GM21360 (cell line): ENCODE data around the gene AKT3.
"Not testable (repeated sequence)": the region's sequence is repeated elsewhere in the genome, so short reads cannot be mapped to it uniquely, and the experiment has no call there.

Experiments used
- ATAC-seq: cut with Tn5 transposase; IDR thresholded peaks from one replicate; pipeline ENCODE4 v1.9.1; 2021; ENCODE audit warnings: mild to moderate bottlenecking, moderate library complexity; ENCODE audit not compliant: unreplicated experiment

The AKT3 gene

GRCh38 chr1:243710467-243710866 lies 139.6 kb downstream of the AKT3 start:
- no peak for ATAC-seq

GRCh38 chr1:243708210-243708609 lies 141.8 kb downstream of the AKT3 start:
- no peak for ATAC-seq

GRCh38 chr1:243706563-243706962 lies 143.5 kb downstream of the AKT3 start:
- ATAC-seq, result no peak

DNA sequence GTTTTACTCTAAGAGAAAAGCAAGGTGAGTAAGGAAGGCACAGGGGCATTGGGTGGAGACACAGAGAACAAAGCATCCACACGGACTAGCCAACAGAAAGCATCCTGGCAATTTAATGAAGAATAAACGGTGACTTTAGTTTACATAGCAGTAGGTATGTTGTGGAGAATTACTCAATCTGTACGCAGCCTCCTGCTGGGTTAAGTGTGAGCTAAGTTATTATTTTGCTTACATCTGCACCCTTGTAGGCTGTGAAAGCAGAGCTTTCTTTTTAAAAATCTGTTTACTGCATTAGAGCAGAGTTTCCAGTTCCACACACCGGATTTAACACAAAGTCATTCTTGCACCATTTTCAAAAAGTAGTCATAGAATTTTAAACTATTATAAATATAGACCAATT lies 144.5 kb downstream of the AKT3 start:
- ATAC-seq, result no peak

DNA sequence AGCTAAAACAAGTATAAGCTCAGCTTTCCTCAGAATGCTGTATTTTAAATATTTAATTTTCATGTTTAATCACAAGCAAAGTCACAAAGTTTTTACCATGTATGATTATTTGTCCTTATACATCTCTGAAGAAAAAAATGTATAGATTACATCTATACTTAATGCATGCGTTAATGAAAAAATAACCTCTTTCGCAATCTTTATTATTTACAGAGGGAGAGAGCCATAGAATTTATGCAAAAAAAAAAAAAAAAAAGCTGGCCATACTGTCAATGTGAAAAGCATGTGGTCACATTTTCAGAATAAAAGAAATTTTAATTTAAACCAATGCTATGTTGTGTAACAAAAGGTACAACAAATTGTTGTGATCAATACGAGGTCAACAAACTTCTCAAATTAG lies 148.2 kb downstream of the AKT3 start:
- no peak for ATAC-seq

GRCh38 chr1:243693800-243694199 lies 156.2 kb downstream of the AKT3 start:
- no peak for ATAC-seq

GRCh38 chr1:243686159-243686558 lies 163.9 kb downstream of the AKT3 start:
- ATAC-seq, result no peak

DNA sequence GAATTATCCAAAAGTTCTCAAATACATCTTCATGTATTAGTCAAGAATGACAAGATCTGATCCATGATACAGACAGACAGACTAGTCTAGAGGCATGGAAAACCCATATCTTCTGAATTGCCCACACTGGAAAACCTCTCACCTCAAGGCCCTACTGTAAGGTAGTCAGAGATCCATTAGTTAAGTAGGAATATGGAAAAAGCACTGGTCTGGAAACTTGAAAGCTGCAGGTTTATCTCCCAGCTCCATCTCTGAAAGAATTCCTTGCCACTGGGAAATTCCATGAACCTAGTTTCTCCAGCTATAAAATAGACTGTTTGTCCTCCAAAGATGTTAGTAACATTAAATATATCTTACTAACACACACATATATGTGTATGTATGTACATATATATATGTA lies 169.2 kb downstream of the AKT3 start:
- ATAC-seq, result no peak

GRCh38 chr1:243672539-243673074 lies 177.4 kb downstream of the AKT3 start:
- no peak for ATAC-seq

- ATAC-seq, result no peak
These were observed 182.5 kb downstream of the AKT3 start for GRCh38 chr1:243667591-243667990.

- no peak for ATAC-seq
These were observed 182.9 kb downstream of the AKT3 start for GRCh38 chr1:243667133-243667532.

DNA sequence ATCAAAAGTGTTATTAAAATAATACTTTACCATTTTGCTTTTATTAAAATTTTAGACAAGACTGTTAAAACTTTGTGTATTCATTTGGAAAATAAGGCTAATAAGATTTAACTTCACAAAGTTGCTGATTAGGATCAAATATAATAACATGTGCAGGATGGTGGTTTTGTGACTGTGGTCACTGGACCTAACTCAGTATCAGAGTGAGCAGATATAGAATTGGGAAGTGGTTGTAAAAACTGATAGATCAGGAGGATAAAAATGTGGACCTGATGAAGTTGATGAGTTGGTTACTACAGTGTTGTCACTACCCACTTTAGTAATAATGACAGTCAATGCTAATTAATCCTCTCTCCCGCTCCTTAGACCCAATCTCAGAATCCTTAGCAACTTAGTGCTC lies 186.4 kb downstream of the AKT3 start:
- no peak for ATAC-seq

DNA sequence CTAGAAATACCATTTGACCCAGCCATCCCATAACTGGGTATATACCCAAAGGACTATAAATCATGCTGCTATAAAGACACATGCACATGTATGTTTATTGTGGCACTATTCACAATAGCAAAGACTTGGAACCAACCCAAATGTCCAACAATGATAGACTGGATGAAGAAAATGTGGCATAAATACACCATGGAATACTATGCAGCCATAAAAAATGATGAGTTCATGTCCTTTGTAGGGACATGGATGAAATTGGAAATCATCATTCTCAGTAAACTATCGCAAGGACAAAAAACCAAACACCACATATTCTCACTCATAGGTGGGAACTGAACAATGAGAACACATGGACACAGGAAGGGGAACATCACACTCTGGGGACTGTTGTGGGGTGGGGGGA lies 187.9 kb downstream of the AKT3 start:
- not testable (repeated sequence) for ATAC-seq

DNA sequence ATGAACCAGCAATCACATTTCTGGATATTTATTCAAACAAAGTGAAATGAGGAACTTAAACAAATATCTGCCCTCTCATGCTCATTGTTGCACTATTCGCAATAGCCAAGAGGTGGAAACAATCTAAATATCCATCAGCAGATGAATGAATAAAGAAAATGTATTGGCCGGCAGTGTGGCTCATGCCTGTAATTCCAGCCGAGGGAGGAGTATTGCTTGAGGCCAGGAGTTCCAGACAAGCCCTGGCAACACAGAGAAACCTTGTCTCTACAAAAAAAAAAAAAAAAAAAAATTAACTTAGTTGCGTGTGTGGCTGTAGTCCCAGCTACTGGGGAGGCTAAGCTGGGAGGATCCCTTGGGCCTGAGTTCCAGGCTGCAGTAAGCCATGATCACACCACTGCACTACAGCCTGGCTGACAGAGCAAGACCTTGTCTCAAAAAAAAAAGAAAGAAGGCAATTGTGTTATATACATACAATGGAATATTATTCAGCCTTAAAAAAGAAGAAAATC lies 191.4 kb downstream of the AKT3 start:
- ATAC-seq, result no peak

GRCh38 chr1:243657793-243658192 lies 192.2 kb downstream of the AKT3 start:
- ATAC-seq, result no peak

GRCh38 chr1:243649530-243649929 lies 200.5 kb downstream of the AKT3 start:
- ATAC-seq, result not testable (repeated sequence)

DNA sequence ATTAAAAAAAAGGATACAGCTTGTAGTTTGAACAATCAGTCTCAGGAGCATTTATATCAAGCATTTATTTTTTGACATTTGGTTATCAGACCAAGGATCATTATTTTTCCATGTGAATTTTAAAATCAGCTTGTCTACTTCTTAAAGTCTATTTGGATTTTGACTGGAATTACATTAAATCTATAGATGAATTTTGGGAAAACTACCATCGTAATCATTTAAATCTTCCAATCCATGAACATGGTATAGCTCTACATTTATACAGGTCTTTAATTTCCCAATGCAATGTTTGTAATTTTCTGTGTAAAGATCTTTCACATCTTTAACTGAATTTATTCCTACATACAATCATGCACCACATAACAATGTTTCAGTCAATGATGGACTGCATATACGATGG lies 203.2 kb downstream of the AKT3 start:
- no peak for ATAC-seq

DNA sequence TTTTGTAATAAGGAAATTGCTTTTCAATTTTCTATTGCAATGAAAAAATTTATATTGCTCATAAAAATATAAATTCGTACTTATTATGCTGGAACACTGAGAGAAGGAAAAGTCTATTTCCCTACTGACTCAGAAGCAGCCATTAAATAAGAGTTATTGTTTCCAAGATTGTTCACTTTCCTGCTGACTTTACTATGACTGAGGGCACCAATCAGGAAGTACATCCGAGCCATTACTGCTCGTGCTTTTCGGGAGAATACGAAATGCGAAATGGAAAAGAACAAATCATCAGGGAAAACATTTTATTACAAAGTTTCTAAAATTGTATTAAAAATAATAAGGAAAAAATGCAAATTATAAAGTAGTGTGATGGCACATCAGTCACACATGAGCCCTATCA lies 204.8 kb downstream of the AKT3 start:
- no peak for ATAC-seq

GRCh38 chr1:243642936-243643335 lies 207.1 kb downstream of the AKT3 start:
- no peak for ATAC-seq

DNA sequence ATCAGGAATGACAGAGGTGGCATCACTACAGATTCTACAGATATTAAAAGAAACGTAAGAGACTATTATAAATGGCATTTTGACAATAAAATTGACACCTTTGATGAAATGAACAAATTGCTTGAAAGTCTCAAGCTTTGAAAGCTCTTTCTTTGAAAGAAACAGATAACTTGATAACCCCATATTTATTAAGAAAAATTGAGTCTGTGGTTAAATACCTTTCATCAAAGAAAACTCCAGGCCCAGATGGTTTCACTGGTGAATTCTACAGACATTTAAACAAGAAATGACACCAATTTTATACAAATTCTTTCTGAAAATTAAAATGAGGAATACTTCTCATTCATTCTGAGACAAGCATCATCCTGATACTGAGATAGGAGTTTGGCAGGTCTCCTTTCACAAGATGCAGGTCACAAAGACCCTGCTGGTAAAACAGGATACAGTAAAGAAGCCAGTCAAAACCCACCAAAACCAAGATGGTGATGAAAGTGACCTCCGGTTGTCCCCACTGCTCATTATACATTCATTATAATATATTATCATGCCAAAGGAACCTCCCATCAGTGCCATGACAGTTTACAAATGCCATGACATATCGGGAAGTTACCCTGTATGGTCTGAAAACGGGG lies 210.9 kb downstream of the AKT3 start:
- no peak for ATAC-seq

- ATAC-seq, result no peak
These were observed 211.9 kb downstream of the AKT3 start for GRCh38 chr1:243638186-243638585.

- ATAC-seq, result no peak
These were observed 221.6 kb downstream of the AKT3 start for GRCh38 chr1:243628476-243628907.

GRCh38 chr1:243623841-243624240 lies 226.2 kb downstream of the AKT3 start:
- no peak for ATAC-seq
